Neural crest cell (in vitro differentiated cells): Measurements from ENCODE around the gene DOCK1. TPM values are rescaled to one million over a fixed set of nuclear protein-coding genes. Genes with fewer than 3 reads are reported as not detected.

Source experiments
- DNase-seq: peaks from one replicate; pipeline ENCODE4 v3.0.0; 2021; ENCODE audit warnings: low read depth, mixed read lengths, low spot score
- H3K27ac Mint-ChIP-seq: one replicate; pipeline ENCODE4 v1.8.0; 2021; ENCODE audit warnings: mild to moderate bottlenecking, mixed read lengths; ENCODE audit not compliant: unreplicated experiment
- H3K27me3 Mint-ChIP-seq: 2 replicates; pipeline ENCODE4 v1.8.0; 2021; ENCODE audit warnings: low read depth, mild to moderate bottlenecking, mixed read lengths
- H3K36me3 Mint-ChIP-seq: 2 replicates; pipeline ENCODE4 v1.8.0; 2021; ENCODE audit warnings: low read depth, mild to moderate bottlenecking, mixed read lengths
- H3K4me1 Mint-ChIP-seq: 2 replicates; pipeline ENCODE4 v1.8.0; 2021; ENCODE audit warnings: mixed read lengths
- H3K4me3 Mint-ChIP-seq: one replicate; pipeline ENCODE4 v1.8.0; 2021; ENCODE audit warnings: mild to moderate bottlenecking, mixed read lengths
- H3K9me3 Mint-ChIP-seq: 2 replicates; pipeline ENCODE4 v1.8.0; 2021; ENCODE audit warnings: mixed read lengths
- CTCF ChIP-seq: fragments of 200-600 bp; sonication (generic); conservative IDR thresholded peaks from 2 replicates; pipeline ENCODE4 v1.5.0; 2021; ENCODE audit warnings: antibody characterized with exemption, mild to moderate bottlenecking
- total RNA-seq: library from RNA; stranded (reverse); gene quantifications from 2 replicates; pipeline ENCODE4 v1.2.1, GENCODE V29; 2021

The DOCK1 gene
- total RNA-seq, 1 donor from 2014 or later, result 55.8 TPM

GRCh38 chr10:127092916-127093315, 187.7 kb downstream of the DOCK1 start:
- H3K4me1 Mint-ChIP-seq, result peaks cover 11% of the 10 kb centered on the region
- no peak for TF ChIP-seq CTCF
- no peak overlapping the region for H3K27ac Mint-ChIP-seq
- no peaks in the 10 kb centered on the region for H3K27me3 Mint-ChIP-seq
- H3K9me3 Mint-ChIP-seq, result peaks cover 3% of the 10 kb centered on the region
- peaks cover 10% of the 10 kb centered on the region for H3K36me3 Mint-ChIP-seq
- DNase-seq, result no peak
- no peak overlapping the region for H3K4me3 Mint-ChIP-seq

GRCh38 chr10:127094984-127095383, 189.8 kb downstream of the DOCK1 start:
- Mint-ChIP-seq H3K4me3 (no peak overlapping the region), H3K27me3 (no peaks in the 10 kb centered on the region), H3K4me1 (peaks cover 10% of the 10 kb centered on the region), H3K27ac (no peak overlapping the region), H3K9me3 (peaks cover 5% of the 10 kb centered on the region), H3K36me3 (peaks cover 19% of the 10 kb centered on the region)
- no peak for DNase-seq
- TF ChIP-seq CTCF, result no peak

- peaks cover 3% of the 10 kb centered on the region for H3K4me1 Mint-ChIP-seq
- no peaks in the 10 kb centered on the region for H3K27me3 Mint-ChIP-seq
- H3K27ac Mint-ChIP-seq, result peak overlapping the region; percentile 83
- no peak overlapping the region for H3K4me3 Mint-ChIP-seq
- no peak for TF ChIP-seq CTCF
- H3K36me3 Mint-ChIP-seq, result peaks cover 24% of the 10 kb centered on the region
- H3K9me3 Mint-ChIP-seq, result peaks cover 2% of the 10 kb centered on the region
- DNase-seq, result no peak
Observed at GRCh38 chr10:127100983-127101615, 195.9 kb downstream of the DOCK1 start.

- Mint-ChIP-seq H3K27ac (no peak overlapping the region), H3K4me1 (peaks cover 3% of the 10 kb centered on the region), H3K36me3 (peaks cover 30% of the 10 kb centered on the region), H3K27me3 (no peaks in the 10 kb centered on the region), H3K9me3 (peaks cover 2% of the 10 kb centered on the region), H3K4me3 (no peak overlapping the region)
- no peak for DNase-seq
- TF ChIP-seq CTCF, result no peak
Observed at GRCh38 chr10:127102176-127102575, 196.9 kb downstream of the DOCK1 start.

- peaks cover 7% of the 10 kb centered on the region for H3K36me3 Mint-ChIP-seq
- H3K27ac Mint-ChIP-seq, result no peak overlapping the region
- H3K27me3 Mint-ChIP-seq, result no peaks in the 10 kb centered on the region
- no peak for DNase-seq
- H3K4me3 Mint-ChIP-seq, result no peak overlapping the region
- H3K4me1 Mint-ChIP-seq, result peaks cover 9% of the 10 kb centered on the region
- no peak for TF ChIP-seq CTCF
- peaks cover 2% of the 10 kb centered on the region for H3K9me3 Mint-ChIP-seq
Observed at GRCh38 chr10:127115100-127115499, 209.9 kb downstream of the DOCK1 start.
